Panc1 (cell line): ENCODE data around the gene MSTN.

ENCODE experiments used
- CTCF ChIP-seq: fragments of 450-650 bp; IDR thresholded peaks from 2 replicates; pipeline ENCODE4 v1.5.1; 2017; ENCODE audit warnings: mild to moderate bottlenecking
- POLR2AphosphoS5 ChIP-seq: IDR thresholded peaks from 2 replicates; pipeline ENCODE4 v1.6.1; 2012; ENCODE audit warnings: mild to moderate bottlenecking, low read depth, low read length, moderate library complexity

GRCh38 chr2:190052307-190052706, 10.2 kb downstream of the MSTN start:
- TF ChIP-seq CTCF (no peak), POLR2AphosphoS5 (no peak)
